ENCODE measurements around the gene PTGIR. TPM values are rescaled to one million over a fixed set of nuclear protein-coding genes. Genes with fewer than 3 reads are reported as not detected.

PTGIR gene
- total RNA-seq (8.6 TPM), polyA plus RNA-seq (10 to 100 TPM in 2 of 4 donors, 1 to 10 TPM in 1, under 1 TPM in 1; 0.31 to 16.8 (median 10.1) TPM)

DNA sequence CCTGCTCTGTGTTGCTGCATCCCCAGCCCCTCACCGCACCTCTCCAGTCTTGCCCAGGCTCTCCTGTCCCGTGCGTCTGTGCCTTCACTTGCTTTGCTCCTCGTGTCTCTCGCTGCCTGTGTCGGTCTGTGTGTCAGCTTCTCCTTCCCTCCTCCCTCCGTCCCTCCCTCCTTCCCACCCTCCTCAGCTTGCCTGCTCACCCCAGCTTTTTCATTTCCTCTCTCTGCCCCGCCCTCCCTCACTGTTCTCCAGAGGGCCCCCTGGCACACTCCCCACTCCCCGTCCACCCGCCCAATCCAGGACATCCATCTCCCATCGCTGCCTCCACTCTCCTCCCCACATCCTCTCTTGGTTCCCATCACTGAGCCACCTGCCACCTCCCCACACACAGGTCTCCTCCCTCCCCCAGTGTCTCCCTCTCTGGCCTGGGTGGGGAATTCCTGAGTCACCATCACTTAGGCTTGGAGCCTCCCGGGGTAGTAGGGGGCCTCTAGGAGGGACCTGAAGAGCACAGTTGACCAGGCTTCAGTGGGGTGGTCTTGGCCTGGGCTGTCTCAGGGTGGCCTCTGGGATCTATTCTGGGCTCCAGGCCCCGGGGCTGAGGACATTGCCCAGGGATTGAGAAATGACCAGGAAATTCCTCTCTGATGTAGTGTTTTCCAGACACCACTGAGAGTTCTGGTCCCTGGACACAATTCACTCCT lies at the start of gene PTGIR:
PTGIR (minus strand) TSS at position 132 of the 704 bp plus-strand sequence. CDS start 864 bp downstream, outside the sequence.
- H3K9me3 Mint-ChIP-seq, result no peaks in the 10 kb centered on the region
- H3K27me3 Mint-ChIP-seq, result no peaks in the 10 kb centered on the region
- peak within 1 kb of the TSS in 3 of 4 donors; percentile 70 to 93 (median 93) for H3K4me3 Mint-ChIP-seq
- DNase-seq (peak in 1 of 3 donors; percentile 56), ATAC-seq (ENCODE audit: low read depth in 2 of 2) (peak; percentile 29 to 34)
- Histone ChIP-seq H3K9me3 (ENCODE audit: control insufficient read depth in 2 of 2, low read length in 2 of 2) (no peaks in the 10 kb centered on the region), H3K27ac (ENCODE audit: insufficient read depth, low read length, poor library complexity, severe bottlenecking) (peak within 1 kb of the TSS; percentile 41), H3K4me3 (ENCODE audit: low read depth, low read length) (peak within 1 kb of the TSS; percentile 57), H3K4me1 (ENCODE audit: control insufficient read depth, insufficient read depth, low read length, poor library complexity, severe bottlenecking) (peaks cover 36% of the 10 kb centered on the region), H3K36me3 (ENCODE audit: control insufficient read depth, insufficient read depth, low read length) (no peaks in the 10 kb centered on the region), H3K27me3 (ENCODE audit: control insufficient read depth, insufficient read depth, low read length) (no peaks in the 10 kb centered on the region)
- peaks cover 0 to 78% (median 21%) of the 10 kb centered on the region in 4 donors for H3K4me1 Mint-ChIP-seq
- H3K36me3 Mint-ChIP-seq, result no peaks in the 10 kb centered on the region
- H3K27ac Mint-ChIP-seq, result peak within 1 kb of the TSS; percentile 83 to 96 (median 85)

DNA sequence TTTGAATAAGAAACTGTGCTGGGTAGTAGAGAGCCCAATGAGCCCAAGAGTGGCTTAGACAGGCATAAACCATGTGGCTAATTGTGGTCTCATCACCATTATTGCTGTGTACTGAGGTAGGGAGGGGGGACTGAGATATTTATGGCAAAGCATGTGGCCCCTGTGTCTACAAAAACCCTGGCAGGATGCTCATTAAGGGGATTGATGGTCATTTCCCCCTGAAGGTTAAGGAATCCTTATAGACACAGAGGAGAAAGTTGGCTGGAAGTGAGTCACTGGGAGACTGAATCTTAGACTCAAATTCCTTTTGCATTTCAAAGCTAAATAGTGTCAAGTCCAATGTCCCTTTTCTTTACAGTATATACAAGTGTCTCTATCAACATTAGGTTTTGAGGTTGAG lies 45.9 kb upstream of the PTGIR start:
- Mint-ChIP-seq H3K27ac (no peak overlapping the region), H3K36me3 (peaks cover 29% of the 10 kb centered on the region), H3K4me3 (no peak overlapping the region), H3K4me1 (peaks cover 0 to 7% (median 1%) of the 10 kb centered on the region in 4 donors), H3K27me3 (no peaks in the 10 kb centered on the region), H3K9me3 (peaks cover 1 to 14% (median 5%) of the 10 kb centered on the region in 7 donors)
- ATAC-seq (ENCODE audit: low read depth in 2 of 2) (no peak), DNase-seq (no peak)
- Histone ChIP-seq H3K4me3 (ENCODE audit: low read depth, low read length) (no peak overlapping the region), H3K27ac (ENCODE audit: insufficient read depth, low read length, poor library complexity, severe bottlenecking) (no peak overlapping the region), H3K27me3 (ENCODE audit: control insufficient read depth, insufficient read depth, low read length) (no peaks in the 10 kb centered on the region), H3K4me1 (ENCODE audit: control insufficient read depth, insufficient read depth, low read length, poor library complexity, severe bottlenecking) (no peaks in the 10 kb centered on the region), H3K9me3 (ENCODE audit: control insufficient read depth in 2 of 2, low read length in 2 of 2) (peaks cover 8% of the 10 kb centered on the region in 2 experiments), H3K36me3 (ENCODE audit: control insufficient read depth, insufficient read depth, low read length) (peaks cover 32% of the 10 kb centered on the region)

GRCh38 chr19:46668662-46669061 lies 43.8 kb upstream of the PTGIR start:
- Histone ChIP-seq H3K27ac (ENCODE audit: insufficient read depth, low read length, poor library complexity, severe bottlenecking) (no peak overlapping the region), H3K4me1 (ENCODE audit: control insufficient read depth, insufficient read depth, low read length, poor library complexity, severe bottlenecking) (no peaks in the 10 kb centered on the region), H3K27me3 (ENCODE audit: control insufficient read depth, insufficient read depth, low read length) (no peaks in the 10 kb centered on the region), H3K4me3 (ENCODE audit: low read depth, low read length) (no peak overlapping the region), H3K36me3 (ENCODE audit: control insufficient read depth, insufficient read depth, low read length) (peaks cover 11% of the 10 kb centered on the region), H3K9me3 (ENCODE audit: control insufficient read depth in 2 of 2, low read length in 2 of 2) (peaks cover 8% of the 10 kb centered on the region in 2 experiments)
- no peak overlapping the region for H3K27ac Mint-ChIP-seq
- no peaks in the 10 kb centered on the region for H3K4me1 Mint-ChIP-seq
- peaks cover 1 to 14% (median 5%) of the 10 kb centered on the region in 7 donors for H3K9me3 Mint-ChIP-seq
- ATAC-seq (ENCODE audit: low read depth in 2 of 2) (no peak), DNase-seq (no peak)
- peaks cover 18% of the 10 kb centered on the region for H3K36me3 Mint-ChIP-seq
- no peak overlapping the region for H3K4me3 Mint-ChIP-seq
- H3K27me3 Mint-ChIP-seq, result no peaks in the 10 kb centered on the region

DNA sequence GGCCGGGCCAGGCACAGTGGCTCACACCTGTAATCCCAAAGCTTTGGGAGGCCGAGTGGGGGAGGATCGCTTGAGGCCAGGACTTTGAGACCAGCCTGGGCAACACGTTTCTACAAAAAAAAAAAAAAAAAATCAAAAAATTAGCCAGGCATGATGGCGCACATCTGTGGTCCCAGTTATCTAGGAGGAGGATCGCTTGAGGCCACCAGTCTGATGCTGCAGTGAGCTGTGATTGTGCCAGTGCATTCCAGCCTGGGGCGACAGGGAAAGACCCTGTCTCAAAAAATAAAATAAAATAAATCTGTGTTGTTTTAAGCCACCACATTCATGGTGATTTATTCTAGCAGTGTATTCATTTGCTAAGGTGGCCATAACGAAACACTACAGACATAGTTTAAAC lies 40.2 kb upstream of the PTGIR start:
- ATAC-seq (ENCODE audit: low read depth in 2 of 2) (no peak), DNase-seq (no peak)
- Mint-ChIP-seq H3K9me3 (peaks cover 0 to 5% (median 0%) of the 10 kb centered on the region in 7 donors), H3K27me3 (peaks cover 7% of the 10 kb centered on the region), H3K27ac (no peak overlapping the region), H3K36me3 (no peaks in the 10 kb centered on the region), H3K4me1 (peaks cover 5 to 16% (median 7%) of the 10 kb centered on the region in 4 donors), H3K4me3 (no peak overlapping the region)
- Histone ChIP-seq H3K27ac (ENCODE audit: insufficient read depth, low read length, poor library complexity, severe bottlenecking) (no peak overlapping the region), H3K4me1 (ENCODE audit: control insufficient read depth, insufficient read depth, low read length, poor library complexity, severe bottlenecking) (peaks cover 18% of the 10 kb centered on the region), H3K36me3 (ENCODE audit: control insufficient read depth, insufficient read depth, low read length) (no peaks in the 10 kb centered on the region), H3K9me3 (ENCODE audit: control insufficient read depth in 2 of 2, low read length in 2 of 2) (no peaks in the 10 kb centered on the region), H3K27me3 (ENCODE audit: control insufficient read depth, insufficient read depth, low read length) (peaks cover 2% of the 10 kb centered on the region), H3K4me3 (ENCODE audit: low read depth, low read length) (no peak overlapping the region)

- ATAC-seq (ENCODE audit: low read depth in 2 of 2), result peak; percentile 25 to 43
- Mint-ChIP-seq H3K4me3 (peak overlapping the region; percentile 64 to 92 (median 86)), H3K27me3 (peaks cover 29% of the 10 kb centered on the region), H3K27ac (peak overlapping the region; percentile 76 to 90 (median 80)), H3K4me1 (peaks cover 5 to 28% (median 8%) of the 10 kb centered on the region in 4 donors), H3K9me3 (no peaks in the 10 kb centered on the region), H3K36me3 (no peaks in the 10 kb centered on the region)
- H3K9me3 ChIP-seq (ENCODE audit: control insufficient read depth in 2 of 2, low read length in 2 of 2), result no peaks in the 10 kb centered on the region
- H3K4me1 ChIP-seq (ENCODE audit: control insufficient read depth, insufficient read depth, low read length, poor library complexity, severe bottlenecking), result peaks cover 30% of the 10 kb centered on the region
- no peaks in the 10 kb centered on the region for H3K36me3 ChIP-seq (ENCODE audit: control insufficient read depth, insufficient read depth, low read length)
- H3K27ac ChIP-seq (ENCODE audit: insufficient read depth, low read length, poor library complexity, severe bottlenecking), result peak overlapping the region; percentile 70
- peaks cover 12% of the 10 kb centered on the region for H3K27me3 ChIP-seq (ENCODE audit: control insufficient read depth, insufficient read depth, low read length)
- peak overlapping the region; percentile 76 for H3K4me3 ChIP-seq (ENCODE audit: low read depth, low read length)
- peak; percentile 63 to 89 (median 77) for DNase-seq
These were observed 37.1 kb upstream of the PTGIR start for GRCh38 chr19:46661735-46662592.

GRCh38 chr19:46661020-46661731 lies 36.3 kb upstream of the PTGIR start, which contains the start of gene DACT3:
Gene DACT3 (minus strand): TSS chr19:46661182. CDS start chr19:46661064, 118 bp downstream.
- DNase-seq (peak; percentile 100), ATAC-seq (ENCODE audit: low read depth in 2 of 2) (peak; percentile 89 to 92)
- H3K36me3 ChIP-seq (ENCODE audit: control insufficient read depth, insufficient read depth, low read length), result no peaks in the 10 kb centered on the region
- H3K9me3 ChIP-seq (ENCODE audit: control insufficient read depth in 2 of 2, low read length in 2 of 2), result no peaks in the 10 kb centered on the region
- peak within 1 kb of the TSS; percentile 76 to 90 (median 80) for H3K27ac Mint-ChIP-seq
- no peaks in the 10 kb centered on the region for H3K36me3 Mint-ChIP-seq
- peaks cover 12% of the 10 kb centered on the region for H3K27me3 ChIP-seq (ENCODE audit: control insufficient read depth, insufficient read depth, low read length)
- peaks cover 30% of the 10 kb centered on the region for H3K4me1 ChIP-seq (ENCODE audit: control insufficient read depth, insufficient read depth, low read length, poor library complexity, severe bottlenecking)
- H3K4me1 Mint-ChIP-seq, result peaks cover 5 to 28% (median 8%) of the 10 kb centered on the region in 4 donors
- peak within 1 kb of the TSS; percentile 70 for H3K27ac ChIP-seq (ENCODE audit: insufficient read depth, low read length, poor library complexity, severe bottlenecking)
- H3K4me3 Mint-ChIP-seq, result peak within 1 kb of the TSS; percentile 64 to 92 (median 86)
- H3K4me3 ChIP-seq (ENCODE audit: low read depth, low read length), result peak within 1 kb of the TSS; percentile 76
- H3K27me3 Mint-ChIP-seq, result peaks cover 36% of the 10 kb centered on the region
- H3K9me3 Mint-ChIP-seq, result no peaks in the 10 kb centered on the region

- H3K27ac ChIP-seq (ENCODE audit: insufficient read depth, low read length, poor library complexity, severe bottlenecking), result peak overlapping the region; percentile 33
- Mint-ChIP-seq H3K27ac (peak overlapping the region in 1 of 3 donors; percentile 80), H3K27me3 (peaks cover 36% of the 10 kb centered on the region), H3K4me3 (peak overlapping the region in 3 of 4 donors; percentile 63 to 68 (median 64)), H3K36me3 (no peaks in the 10 kb centered on the region), H3K4me1 (peaks cover 5 to 28% (median 8%) of the 10 kb centered on the region in 4 donors), H3K9me3 (no peaks in the 10 kb centered on the region)
- no peaks in the 10 kb centered on the region for H3K9me3 ChIP-seq (ENCODE audit: control insufficient read depth in 2 of 2, low read length in 2 of 2)
- peaks cover 30% of the 10 kb centered on the region for H3K4me1 ChIP-seq (ENCODE audit: control insufficient read depth, insufficient read depth, low read length, poor library complexity, severe bottlenecking)
- peaks cover 12% of the 10 kb centered on the region for H3K27me3 ChIP-seq (ENCODE audit: control insufficient read depth, insufficient read depth, low read length)
- H3K4me3 ChIP-seq (ENCODE audit: low read depth, low read length), result no peak overlapping the region
- H3K36me3 ChIP-seq (ENCODE audit: control insufficient read depth, insufficient read depth, low read length), result no peaks in the 10 kb centered on the region
- ATAC-seq (ENCODE audit: low read depth in 2 of 2) (no peak), DNase-seq (peak in 1 of 3 donors; percentile 25)
These were observed 35.7 kb upstream of the PTGIR start for GRCh38 chr19:46660551-46661019.
